Liver (tissue), 9 donors: ENCODE data around the gene COL23A1. TPM values are rescaled to one million over a fixed set of nuclear protein-coding genes. Genes with fewer than 3 reads are reported as not detected.

Experiments
- DNase-seq: peaks from one replicate; pipeline ENCODE4 v3.0.0-alpha.2; 2017; ENCODE audit warnings: low spot score
- H3K27ac ChIP-seq, 2 donors: one replicate each; pipeline ENCODE4 v1.7.0; 2013; ENCODE audit warnings: inconsistent platforms in 2 of 2, low read length in 2 of 2, control low read depth in 1 of 2, low read depth in 1 of 2, mild to moderate bottlenecking in 1 of 2
- H3K27me3 ChIP-seq, 4 donors: one replicate each; pipeline versions ENCODE4 v1.6.1 to v1.7.0; 2013; ENCODE audit warnings: low read length in 3 of 4, inconsistent platforms in 1 of 4, mild to moderate bottlenecking in 1 of 4, moderate library complexity in 1 of 4; ENCODE audit not compliant: control insufficient read depth in 4 of 4, insufficient read depth in 4 of 4
- H3K36me3 ChIP-seq, 4 donors: one replicate each; pipeline versions ENCODE4 v1.6.1 to v1.7.0; 2013; ENCODE audit warnings: low read length in 3 of 4, mild to moderate bottlenecking in 3 of 4, low read depth in 1 of 4, moderate library complexity in 1 of 4; ENCODE audit not compliant: control insufficient read depth in 4 of 4, insufficient read depth in 3 of 4
- H3K4me1 ChIP-seq, 4 donors: one replicate each; pipeline versions ENCODE4 v1.6.1 to v1.7.0; 2013; ENCODE audit warnings: low read length in 3 of 4, mild to moderate bottlenecking in 3 of 4, moderate library complexity in 1 of 4; ENCODE audit not compliant: control insufficient read depth in 4 of 4, insufficient read depth in 4 of 4
- H3K4me3 ChIP-seq, 3 donors: one replicate each; pipeline versions ENCODE4 v1.6.1 to v1.7.0; 2013; ENCODE audit warnings: low read length in 3 of 3, control low read depth in 1 of 3, low read depth in 1 of 3, mild to moderate bottlenecking in 1 of 3
- H3K9ac ChIP-seq, 2 donors: one replicate each; pipeline ENCODE4 v1.7.0; 2013; ENCODE audit warnings: low read length in 2 of 2, mild to moderate bottlenecking in 2 of 2, moderate library complexity in 2 of 2, control low read depth in 1 of 2, low read depth in 1 of 2
- H3K9me3 ChIP-seq, 4 donors: one replicate each; pipeline versions ENCODE4 v1.6.1 to v1.7.0; 2013; ENCODE audit warnings: low read length in 3 of 4; ENCODE audit not compliant: control insufficient read depth in 4 of 4
- ATF3 ChIP-seq: IDR thresholded peaks from 2 replicates; pipeline ENCODE4 v1.6.1; 2016; ENCODE audit warnings: antibody characterized with exemption
- CTCF ChIP-seq: fragments of 150-350 bp; IDR thresholded peaks from 2 replicates; pipeline ENCODE4 v1.5.1; 2017; ENCODE audit warnings: improper control_type of control experiment, low read depth, low read length; ENCODE audit not compliant: missing input control
- EGR1 ChIP-seq, 2 donors: IDR thresholded peaks; 2 replicates each; pipeline ENCODE4 v1.6.1; 2016 to 2018; ENCODE audit warnings: antibody characterized with exemption in 2 of 2, low read depth in 2 of 2
- FOXA1 ChIP-seq: IDR thresholded peaks from 2 replicates; pipeline ENCODE4 v1.6.1; 2016; ENCODE audit warnings: antibody characterized with exemption
- FOXA2 ChIP-seq: IDR thresholded peaks from 2 replicates; pipeline ENCODE4 v1.6.1; 2016; ENCODE audit warnings: antibody characterized with exemption
- GABPA ChIP-seq, 2 donors: IDR thresholded peaks in 1 of 2; conservative IDR thresholded peaks in 1 of 2; 2 replicates each; pipeline ENCODE4 v1.6.1; 2016; ENCODE audit warnings: antibody characterized with exemption in 2 of 2, mild to moderate bottlenecking in 1 of 2, moderate library complexity in 1 of 2
- HNF4A ChIP-seq, 2 donors: conservative IDR thresholded peaks; 2 replicates each; pipeline ENCODE4 v1.6.1; 2016; ENCODE audit warnings: antibody characterized with exemption in 2 of 2, mild to moderate bottlenecking in 2 of 2
- HNF4G ChIP-seq: IDR thresholded peaks from 2 replicates; pipeline ENCODE4 v1.6.1; 2016; ENCODE audit warnings: antibody characterized with exemption
- JUND ChIP-seq, 2 donors: IDR thresholded peaks; 2 replicates each; pipeline ENCODE4 v1.6.1; 2016; ENCODE audit warnings: antibody characterized with exemption in 2 of 2
- MAX ChIP-seq: IDR thresholded peaks from 2 replicates; pipeline ENCODE4 v1.6.1; 2016; ENCODE audit warnings: antibody characterized with exemption
- NR2F2 ChIP-seq: IDR thresholded peaks from 2 replicates; pipeline ENCODE4 v1.6.1; 2016; ENCODE audit warnings: antibody characterized with exemption
- RAD21 ChIP-seq, 2 donors: IDR thresholded peaks; 2 replicates each; pipeline ENCODE4 v1.6.1; 2016; ENCODE audit warnings: antibody characterized with exemption in 2 of 2, mild to moderate bottlenecking in 2 of 2
- REST ChIP-seq: IDR thresholded peaks from 2 replicates; pipeline ENCODE4 v1.6.1; 2016; ENCODE audit warnings: antibody characterized with exemption, mild to moderate bottlenecking
- RXRA ChIP-seq, 2 donors: IDR thresholded peaks; 2 replicates each; pipeline ENCODE4 v1.6.1; 2017 to 2018; ENCODE audit warnings: antibody characterized with exemption in 2 of 2, mild to moderate bottlenecking in 1 of 2
- SP1 ChIP-seq: IDR thresholded peaks from 2 replicates; pipeline ENCODE4 v1.6.1; 2018; ENCODE audit warnings: antibody characterized with exemption, mild to moderate bottlenecking
- TAF1 ChIP-seq: conservative IDR thresholded peaks from 2 replicates; pipeline ENCODE4 v1.6.1; 2016; ENCODE audit warnings: antibody characterized with exemption, mild to moderate bottlenecking
- YY1 ChIP-seq: IDR thresholded peaks from 2 replicates; pipeline ENCODE4 v1.6.1; 2016; ENCODE audit warnings: antibody characterized with exemption, mild to moderate bottlenecking
- ZBTB33 ChIP-seq: IDR thresholded peaks from 2 replicates; pipeline ENCODE4 v1.6.1; 2016; ENCODE audit warnings: antibody characterized with exemption
- WGBS: extraction: QIAGEN DNeasy Blood & Tissue Kit; methylation state at CpG from one replicate; pipeline ENCODE4 v1.1.7; 2013; 5-methylcytosine and 5-hydroxymethylcytosine counted together
- polyA plus RNA-seq, 2 donors: library from polyadenylated mRNA; stranded (reverse) in 1 of 2; unstranded in 1 of 2; fragments of 200-250 nt in 1 of 2; fragments of >200 nt in 1 of 2; fragmentation: Nextera tagmentation in 1 of 2; extraction: Ambion mirVana in 1 of 2; gene quantifications; one replicate each; pipeline versions ENCODE4 v1.2.1 to v1.2.3, GENCODE V29; 2013 to 2015
- total RNA-seq, 2 donors: library from RNA; depleted of rRNA; stranded (reverse); fragments of >200 nt; gene quantifications; one replicate each; pipeline ENCODE4 v1.2.3, GENCODE V29; 2014
- donor health status: healthy.
- donor health status: healthy.
- donor health status: healthy.
- donor health status: healthy.
- donor health status: healthy.

Gene COL23A1
- total and polyA plus RNA-seq, 4 donors, result 0.08 to 1.4 (median 0.27) TPM

GRCh38 chr5:178419196-178419595 is 171.0 kb downstream of the COL23A1 start:
- Histone ChIP-seq H3K9ac (no peak overlapping the region), H3K4me3 (no peak overlapping the region), H3K27me3 (no peaks in the 10 kb centered on the region), H3K27ac (no peak overlapping the region), H3K36me3 (no peaks in the 10 kb centered on the region), H3K4me1 (no peaks in the 10 kb centered on the region), H3K9me3 (no peaks in the 10 kb centered on the region)
- WGBS, result 65% methylated on average over 9 of the region's 9 CpGs
- peak; percentile 22 for DNase-seq
- no peak for TF ChIP-seq TAF1
- TF ChIP-seq GABPA (IDR thresholded peaks at IDR 0.05 in 1 of 2, conservative IDR thresholded peaks at IDR 0.05 in 1 of 2), result no peak
- TF ChIP-seq FOXA2, result no peak
- no peak for TF ChIP-seq CTCF
- TF ChIP-seq JUND (IDR thresholded peaks at IDR 0.05), result no peak
- TF ChIP-seq SP1, result no peak
- TF ChIP-seq FOXA1, result no peak
- TF ChIP-seq ATF3, result no peak
- no peak for TF ChIP-seq YY1
- no peak for TF ChIP-seq HNF4A (conservative IDR thresholded peaks at IDR 0.05)
- no peak for TF ChIP-seq HNF4G
- TF ChIP-seq RAD21 (IDR thresholded peaks at IDR 0.05), result no peak
- TF ChIP-seq RXRA (IDR thresholded peaks at IDR 0.05), result no peak
- no peak for TF ChIP-seq NR2F2
- TF ChIP-seq MAX, result no peak
- TF ChIP-seq EGR1 (IDR thresholded peaks at IDR 0.05; ENCODE audit: low read depth in 2 of 2), result no peak
- no peak for TF ChIP-seq REST

GRCh38 chr5:178418471-178419010 is 171.7 kb downstream of the COL23A1 start:
- H3K4me3 ChIP-seq, result no peak overlapping the region
- H3K27ac ChIP-seq, result no peak overlapping the region
- 95% methylated on average over 7 of the region's 7 CpGs for WGBS
- no peaks in the 10 kb centered on the region for H3K4me1 ChIP-seq
- H3K9ac ChIP-seq, result no peak overlapping the region
- no peaks in the 10 kb centered on the region for H3K36me3 ChIP-seq
- DNase-seq, result peak; percentile 19
- no peaks in the 10 kb centered on the region for H3K9me3 ChIP-seq
- H3K27me3 ChIP-seq, result no peaks in the 10 kb centered on the region
- TF ChIP-seq SP1, result no peak
- no peak for TF ChIP-seq HNF4G
- TF ChIP-seq ZBTB33, result no peak
- no peak for TF ChIP-seq TAF1
- no peak for TF ChIP-seq FOXA2
- no peak for TF ChIP-seq MAX
- no peak for TF ChIP-seq RXRA (IDR thresholded peaks at IDR 0.05)
- no peak for TF ChIP-seq YY1
- no peak for TF ChIP-seq GABPA (IDR thresholded peaks at IDR 0.05 in 1 of 2, conservative IDR thresholded peaks at IDR 0.05 in 1 of 2)
- TF ChIP-seq HNF4A (conservative IDR thresholded peaks at IDR 0.05), result no peak
- no peak for TF ChIP-seq FOXA1
- no peak for TF ChIP-seq ATF3
- no peak for TF ChIP-seq NR2F2
- no peak for TF ChIP-seq CTCF
- no peak for TF ChIP-seq EGR1 (IDR thresholded peaks at IDR 0.05; ENCODE audit: low read depth in 2 of 2)
